Suprapubic skin (tissue), 4 donors: ENCODE measurements around the gene CEACAM1.
"Not testable (repeated sequence)": the region's sequence is repeated elsewhere in the genome, so short reads cannot be mapped to it uniquely, and the experiment has no call there.

Experiments used
- EP300 ChIP-seq: sonication (generic); formaldehyde crosslinking; IDR thresholded peaks from one replicate; pipeline ENCODE4 v1.6.1; 2017; ENCODE audit warnings: antibody characterized with exemption
- POLR2A ChIP-seq, 2 donors: fragments of 450-650 bp; IDR thresholded peaks; one replicate each; pipeline ENCODE4 v1.6.1; 2017; ENCODE audit warnings: antibody characterized with exemption in 2 of 2, mild to moderate bottlenecking in 2 of 2, moderate library complexity in 2 of 2
- POLR2AphosphoS5 ChIP-seq, 3 donors: sonication (generic); formaldehyde crosslinking; IDR thresholded peaks; one replicate each; pipeline ENCODE4 v1.6.1; 2017; ENCODE audit warnings: antibody characterized with exemption in 3 of 3
- TF ChIP-seq, protein P1 (sequence below), 2 donors: fragments of 200-600 bp in 1 of 2; fragments of 450-650 bp in 1 of 2; sonication (generic) in 1 of 2; IDR thresholded peaks; one replicate each; pipeline ENCODE4 v1.5.1; 2016 to 2019; ENCODE audit warnings: antibody characterized with exemption in 2 of 2, mild to moderate bottlenecking in 1 of 2, moderate library complexity in 1 of 2

DNA sequence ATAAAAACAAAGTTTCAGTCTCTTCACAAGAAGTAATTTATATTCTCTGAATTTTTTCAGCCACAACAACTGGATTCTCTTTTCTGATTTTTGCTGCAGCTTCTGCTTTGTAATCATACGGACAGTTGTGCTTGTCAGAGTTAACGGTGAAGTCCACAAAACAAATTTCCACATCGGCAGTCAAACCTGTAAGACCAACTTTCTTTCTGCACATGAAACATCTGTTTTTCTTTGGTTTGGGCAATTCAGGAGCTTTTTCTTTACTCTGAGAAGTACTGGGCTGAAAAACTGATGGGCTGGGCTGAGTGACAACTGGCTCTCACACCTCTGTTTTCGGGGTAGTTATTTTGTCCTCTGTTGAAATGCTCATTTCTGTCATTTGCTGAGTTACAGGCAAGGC is 43.2 kb downstream of the CEACAM1 start:
- TF ChIP-seq, protein P1, sequence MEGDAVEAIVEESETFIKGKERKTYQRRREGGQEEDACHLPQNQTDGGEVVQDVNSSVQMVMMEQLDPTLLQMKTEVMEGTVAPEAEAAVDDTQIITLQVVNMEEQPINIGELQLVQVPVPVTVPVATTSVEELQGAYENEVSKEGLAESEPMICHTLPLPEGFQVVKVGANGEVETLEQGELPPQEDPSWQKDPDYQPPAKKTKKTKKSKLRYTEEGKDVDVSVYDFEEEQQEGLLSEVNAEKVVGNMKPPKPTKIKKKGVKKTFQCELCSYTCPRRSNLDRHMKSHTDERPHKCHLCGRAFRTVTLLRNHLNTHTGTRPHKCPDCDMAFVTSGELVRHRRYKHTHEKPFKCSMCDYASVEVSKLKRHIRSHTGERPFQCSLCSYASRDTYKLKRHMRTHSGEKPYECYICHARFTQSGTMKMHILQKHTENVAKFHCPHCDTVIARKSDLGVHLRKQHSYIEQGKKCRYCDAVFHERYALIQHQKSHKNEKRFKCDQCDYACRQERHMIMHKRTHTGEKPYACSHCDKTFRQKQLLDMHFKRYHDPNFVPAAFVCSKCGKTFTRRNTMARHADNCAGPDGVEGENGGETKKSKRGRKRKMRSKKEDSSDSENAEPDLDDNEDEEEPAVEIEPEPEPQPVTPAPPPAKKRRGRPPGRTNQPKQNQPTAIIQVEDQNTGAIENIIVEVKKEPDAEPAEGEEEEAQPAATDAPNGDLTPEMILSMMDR (IDR thresholded peaks at IDR 0.05) = not testable (repeated sequence)
- TF ChIP-seq POLR2AphosphoS5 (IDR thresholded peaks at IDR 0.05); POLR2A (IDR thresholded peaks at IDR 0.05); EP300: not testable (repeated sequence)
